CD4-positive, alpha-beta memory T cell (primary cell): ENCODE data around the gene EXOC6B. TPM values are rescaled to one million over a fixed set of nuclear protein-coding genes. Genes with fewer than 3 reads are reported as not detected.

Experiments
- CTCF ChIA-PET: fragments of 350-600 bp; sonication (Branson Sonifier 250); formaldehyde crosslinking; loops from one replicate; lab custom pipeline; 2021; ENCODE audit warnings: inconsistent platforms; ENCODE audit not compliant: partially characterized antibody; lab: Charles Lee
- POLR2A ChIA-PET: fragments of 350-600 bp; sonication (Branson Sonifier 250); formaldehyde crosslinking; loops from one replicate; lab custom pipeline; 2021; ENCODE audit not compliant: partially characterized antibody; lab: Charles Lee
- DNase-seq, 5 donors: peaks; one replicate each; pipeline versions ENCODE4 v3.0.0 to v3.0.0-alpha.2; 2020 to 2022; ENCODE audit warnings: mixed read lengths in 1 of 5
- H3K27ac ChIP-seq: one replicate; pipeline ENCODE4 v1.7.0; 2013; ENCODE audit warnings: low read depth, low read length
- H3K27me3 ChIP-seq: 2 replicates; pipeline ENCODE4 v1.7.0; 2013; ENCODE audit warnings: mild to moderate bottlenecking, low read length, moderate library complexity; ENCODE audit not compliant: insufficient read depth
- H3K36me3 ChIP-seq: 2 replicates; pipeline ENCODE4 v1.7.0; 2013; ENCODE audit warnings: mild to moderate bottlenecking, low read length, moderate library complexity; ENCODE audit not compliant: insufficient read depth
- H3K4me1 ChIP-seq: 2 replicates; pipeline ENCODE4 v1.7.0; 2013; ENCODE audit warnings: mild to moderate bottlenecking, low read length, moderate library complexity; ENCODE audit not compliant: insufficient read depth
- H3K4me3 ChIP-seq, 2 donors: one replicate each; pipeline ENCODE4 v1.7.0; 2013; ENCODE audit warnings: low read length in 2 of 2, mild to moderate bottlenecking in 1 of 2
- H3K9me3 ChIP-seq, 2 donors: one replicate each; pipeline ENCODE4 v1.7.0; 2013; ENCODE audit warnings: low read length in 2 of 2, control low read depth in 1 of 2; ENCODE audit not compliant: control insufficient read depth in 1 of 2
- H3K27ac Mint-ChIP-seq, 7 donors: one replicate each; pipeline ENCODE4 v1.8.0; 2020 to 2021; ENCODE audit warnings: mixed read lengths in 7 of 7, mild to moderate bottlenecking in 6 of 7, inconsistent platforms in 3 of 7, moderate library complexity in 3 of 7
- H3K27me3 Mint-ChIP-seq, 2 donors: one replicate each; pipeline ENCODE4 v1.8.0; 2020 to 2021; ENCODE audit warnings: mixed read lengths in 2 of 2
- H3K36me3 Mint-ChIP-seq, 2 donors: one replicate each; pipeline ENCODE4 v1.8.0; 2020 to 2021; ENCODE audit warnings: mixed read lengths in 2 of 2, inconsistent platforms in 1 of 2, mild to moderate bottlenecking in 1 of 2
- H3K4me1 Mint-ChIP-seq, 4 donors: one replicate each; pipeline ENCODE4 v1.8.0; 2020 to 2021; ENCODE audit warnings: mixed read lengths in 4 of 4, mild to moderate bottlenecking in 1 of 4
- H3K4me3 Mint-ChIP-seq, 8 donors: one replicate each; pipeline ENCODE4 v1.8.0; 2020 to 2021; ENCODE audit warnings: mixed read lengths in 8 of 8, mild to moderate bottlenecking in 7 of 8, moderate library complexity in 6 of 8, inconsistent platforms in 3 of 8
- H3K9me3 Mint-ChIP-seq, 8 donors: one replicate each; pipeline ENCODE4 v1.8.0; 2020 to 2021; ENCODE audit warnings: mixed read lengths in 8 of 8, mild to moderate bottlenecking in 5 of 8, inconsistent platforms in 3 of 8, moderate library complexity in 1 of 8
- intact Hi-C: fragments of 100-400 bp; cut with micrococcal nuclease; formaldehyde crosslinking; loops from one replicate; pipeline ENCODE4 v1.15.1; 2023
- polyA plus RNA-seq, 2 donors: library from polyadenylated mRNA; unstranded; fragments of 300-500 nt; fragmentation: Illumina TruSeq; gene quantifications; one replicate each; pipeline ENCODE4 v1.2.3, GENCODE V29; 2021
- total RNA-seq, 2 experiments: library from RNA; stranded (reverse); gene quantifications; one replicate each; pipeline ENCODE4 v1.2.3, GENCODE V29; 2021

Gene EXOC6B
- total and polyA plus RNA-seq, 4 experiments from 2014 or later: 1.3 to 19.8 (median 10.7) TPM

DNA sequence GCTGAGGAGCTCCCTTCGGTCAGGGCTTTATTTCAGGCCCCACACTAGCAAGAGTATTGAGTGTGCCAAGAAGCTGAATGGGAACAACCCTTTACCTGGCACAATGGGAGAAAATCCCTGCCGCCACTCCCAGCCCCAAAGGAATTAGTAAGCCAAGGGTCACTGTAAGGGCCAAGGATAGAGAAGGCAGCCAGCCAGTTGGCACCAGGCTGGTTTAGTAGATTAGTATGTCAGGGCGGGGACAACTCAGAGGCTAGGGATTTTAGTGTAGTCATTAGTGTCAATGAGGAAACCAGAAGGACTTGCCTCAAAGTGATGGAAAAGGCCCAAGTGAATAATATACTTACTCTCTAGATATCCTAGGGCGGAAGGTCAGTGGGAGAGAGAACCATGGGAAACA is 643.3 kb downstream of the EXOC6B start:
- no peaks in the 10 kb centered on the region for H3K36me3 ChIP-seq
- Mint-ChIP-seq H3K9me3 (peaks cover 0 to 2% (median 0%) of the 10 kb centered on the region in 8 donors), H3K27me3 (no peaks in the 10 kb centered on the region), H3K36me3 (peaks cover 29 to 46% of the 10 kb centered on the region in 2 donors), H3K4me3 (no peak overlapping the region), H3K4me1 (no peaks in the 10 kb centered on the region), H3K27ac (no peak overlapping the region)
- no peaks in the 10 kb centered on the region for H3K4me1 ChIP-seq
- DNase-seq: no peak
- no peaks in the 10 kb centered on the region for H3K27me3 ChIP-seq
- CTCF ChIA-PET: no interaction called here
- intact Hi-C loops: no loop called here
- no peak overlapping the region for H3K4me3 ChIP-seq
- POLR2A ChIA-PET: no interaction called here
- no peaks in the 10 kb centered on the region for H3K9me3 ChIP-seq
- no peak overlapping the region for H3K27ac ChIP-seq

DNA sequence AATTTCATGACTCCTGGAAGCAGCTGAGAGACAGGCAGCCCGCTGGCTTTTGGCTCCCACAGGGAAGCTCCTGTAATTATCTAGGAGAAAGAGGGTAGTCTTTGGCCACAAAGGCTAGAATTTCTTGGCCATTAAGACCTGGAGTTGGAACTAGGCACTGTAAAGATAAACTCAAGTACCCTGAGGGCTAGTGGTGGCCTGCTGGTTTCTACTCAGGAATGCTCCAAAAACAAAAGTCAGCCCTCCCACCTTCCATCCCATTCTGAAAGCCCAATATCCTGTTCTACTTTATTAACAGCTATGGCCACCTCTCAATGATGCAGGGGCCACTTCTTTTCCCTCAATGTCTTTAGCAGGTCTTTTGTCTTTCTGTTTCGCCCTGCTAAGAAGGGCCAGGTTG is 644.2 kb downstream of the EXOC6B start:
- Mint-ChIP-seq H3K9me3 (peaks cover 0 to 2% (median 0%) of the 10 kb centered on the region in 8 donors), H3K27me3 (no peaks in the 10 kb centered on the region), H3K36me3 (peaks cover 39 to 52% of the 10 kb centered on the region in 2 donors), H3K27ac (no peak overlapping the region), H3K4me3 (no peak overlapping the region), H3K4me1 (no peaks in the 10 kb centered on the region)
- intact Hi-C loops: no loop called here
- H3K27me3 ChIP-seq: no peaks in the 10 kb centered on the region
- no peak overlapping the region for H3K4me3 ChIP-seq
- POLR2A ChIA-PET: no interaction called here
- no peaks in the 10 kb centered on the region for H3K9me3 ChIP-seq
- H3K36me3 ChIP-seq: no peaks in the 10 kb centered on the region
- DNase-seq: no peak
- H3K27ac ChIP-seq: no peak overlapping the region
- H3K4me1 ChIP-seq: no peaks in the 10 kb centered on the region
- CTCF ChIA-PET: interaction anchor here (1.3 kb wide), 1 partner anchor 32 kb away, joined by 3 read pairs; no protein-coding TSS in a partner anchor

DNA sequence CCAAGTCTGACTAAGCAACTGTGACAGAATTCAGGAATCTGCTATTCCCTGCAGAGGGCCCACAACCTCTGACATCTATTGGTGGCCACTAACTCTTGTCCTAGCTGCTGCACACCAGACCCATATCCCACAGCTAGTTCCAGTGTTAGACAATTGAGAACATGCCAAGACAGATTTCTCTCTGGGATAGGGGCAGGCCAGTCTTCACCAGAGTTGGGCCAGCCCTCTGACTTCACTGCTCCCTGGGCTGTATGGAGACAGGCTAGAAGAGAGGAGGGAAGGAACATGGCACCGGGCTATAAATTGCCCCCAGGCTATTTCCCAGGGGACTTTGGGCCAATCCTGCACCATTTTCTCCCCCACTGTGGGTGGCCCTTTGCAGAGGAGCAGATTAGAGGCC is 645.5 kb downstream of the EXOC6B start:
- Histone ChIP-seq H3K4me3 (no peak overlapping the region), H3K4me1 (no peaks in the 10 kb centered on the region), H3K9me3 (no peaks in the 10 kb centered on the region), H3K36me3 (no peaks in the 10 kb centered on the region), H3K27me3 (no peaks in the 10 kb centered on the region), H3K27ac (no peak overlapping the region)
- POLR2A ChIA-PET: no interaction called here
- CTCF ChIA-PET: interaction anchor here (1.3 kb wide), 1 partner anchor 31 kb away, joined by 3 read pairs; no protein-coding TSS in a partner anchor
- Mint-ChIP-seq H3K4me1 (no peaks in the 10 kb centered on the region), H3K4me3 (no peak overlapping the region), H3K36me3 (peaks cover 38 to 59% of the 10 kb centered on the region in 2 donors), H3K27ac (no peak overlapping the region), H3K9me3 (no peaks in the 10 kb centered on the region), H3K27me3 (no peaks in the 10 kb centered on the region)
- intact Hi-C loops: no loop called here
- no peak for DNase-seq

DNA sequence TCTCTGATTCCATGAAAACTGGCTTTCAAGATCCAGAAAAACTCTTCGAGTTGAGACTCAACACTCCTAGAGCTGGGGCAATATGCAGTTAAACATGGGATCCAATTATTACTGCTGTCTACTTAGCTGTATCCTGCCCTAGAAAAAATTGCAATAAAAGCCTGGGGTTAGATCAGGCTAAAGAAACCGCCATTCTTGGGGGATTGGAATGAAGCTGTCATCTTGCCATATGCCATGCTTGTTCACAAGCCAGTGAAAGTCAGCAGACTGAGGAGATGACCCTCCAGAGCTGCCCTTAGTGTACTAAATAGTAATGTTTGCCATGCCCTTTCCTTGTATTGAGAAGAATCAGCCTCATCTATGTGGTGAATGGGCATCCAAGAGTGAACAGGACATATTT is 647.3 kb downstream of the EXOC6B start:
- no peaks in the 10 kb centered on the region for H3K4me1 Mint-ChIP-seq
- H3K9me3 Mint-ChIP-seq: no peaks in the 10 kb centered on the region
- H3K4me3 Mint-ChIP-seq: no peak overlapping the region
- ChIA-PET CTCF (no interaction called here), POLR2A (no interaction called here)
- H3K27me3 Mint-ChIP-seq: no peaks in the 10 kb centered on the region
- Histone ChIP-seq H3K9me3 (no peaks in the 10 kb centered on the region), H3K27ac (no peak overlapping the region), H3K27me3 (no peaks in the 10 kb centered on the region), H3K4me3 (no peak overlapping the region), H3K36me3 (no peaks in the 10 kb centered on the region), H3K4me1 (no peaks in the 10 kb centered on the region)
- H3K27ac Mint-ChIP-seq: no peak overlapping the region
- no peak for DNase-seq
- intact Hi-C loops: no loop called here
- H3K36me3 Mint-ChIP-seq: peaks cover 40 to 57% of the 10 kb centered on the region in 2 donors

DNA sequence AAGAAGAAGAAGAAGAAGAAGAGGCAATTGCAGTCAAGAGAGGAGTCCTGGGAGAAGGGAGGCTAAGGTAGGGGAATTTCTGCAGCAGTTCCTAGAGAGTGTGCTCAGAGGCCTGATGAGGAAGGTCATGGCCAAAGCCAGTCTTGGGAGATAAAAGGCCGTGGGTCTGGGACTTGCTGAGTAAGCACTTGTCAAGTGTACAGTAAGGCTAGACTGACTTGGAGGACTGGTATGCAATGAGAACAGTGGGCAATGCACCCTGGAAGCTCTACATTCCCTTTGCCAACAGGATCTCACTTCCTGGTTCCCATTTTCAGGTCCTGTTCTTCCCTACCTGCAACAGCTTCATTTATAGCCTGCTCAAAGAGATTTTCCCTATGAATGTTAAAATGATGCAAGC is 649.6 kb downstream of the EXOC6B start:
- H3K4me1 ChIP-seq: no peaks in the 10 kb centered on the region
- intact Hi-C loops: no loop called here
- ChIA-PET POLR2A (no interaction called here), CTCF (no interaction called here)
- no peaks in the 10 kb centered on the region for H3K27me3 ChIP-seq
- Mint-ChIP-seq H3K9me3 (no peaks in the 10 kb centered on the region), H3K27me3 (no peaks in the 10 kb centered on the region), H3K27ac (no peak overlapping the region), H3K36me3 (peaks cover 35 to 46% of the 10 kb centered on the region in 2 donors), H3K4me1 (no peaks in the 10 kb centered on the region), H3K4me3 (no peak overlapping the region)
- H3K9me3 ChIP-seq: no peaks in the 10 kb centered on the region
- no peak for DNase-seq
- H3K4me3 ChIP-seq: no peak overlapping the region
- no peak overlapping the region for H3K27ac ChIP-seq
- H3K36me3 ChIP-seq: no peaks in the 10 kb centered on the region

DNA sequence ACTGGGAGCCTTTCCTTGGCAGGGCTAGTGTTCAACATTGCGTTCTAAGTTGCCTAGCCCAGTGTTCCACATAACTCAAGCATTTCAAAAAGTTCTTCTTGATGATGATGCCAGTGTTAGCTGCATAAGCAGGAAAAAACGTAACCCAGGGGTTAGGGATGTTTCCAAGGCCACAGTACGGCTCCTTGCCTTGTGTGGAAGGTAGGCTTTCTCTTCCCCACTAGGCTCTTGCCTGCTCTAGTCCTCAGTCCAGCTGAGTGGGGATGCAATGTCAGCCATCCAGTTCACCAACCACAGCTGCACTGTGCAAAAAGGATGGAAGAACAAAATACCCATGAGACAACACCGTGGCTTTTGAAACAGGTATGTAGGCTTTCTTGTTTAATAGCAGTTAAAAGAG is 650.2 kb downstream of the EXOC6B start:
- no peak overlapping the region for H3K27ac Mint-ChIP-seq
- Histone ChIP-seq H3K4me3 (no peak overlapping the region), H3K27me3 (no peaks in the 10 kb centered on the region), H3K4me1 (no peaks in the 10 kb centered on the region), H3K36me3 (no peaks in the 10 kb centered on the region), H3K9me3 (no peaks in the 10 kb centered on the region), H3K27ac (no peak overlapping the region)
- H3K4me3 Mint-ChIP-seq: peak overlapping the region in 1 of 8 donors; percentile 8
- POLR2A ChIA-PET: no interaction called here
- no peaks in the 10 kb centered on the region for H3K27me3 Mint-ChIP-seq
- intact Hi-C loops: no loop called here
- no peaks in the 10 kb centered on the region for H3K9me3 Mint-ChIP-seq
- no peaks in the 10 kb centered on the region for H3K4me1 Mint-ChIP-seq
- CTCF ChIA-PET: no interaction called here
- H3K36me3 Mint-ChIP-seq: peaks cover 35 to 46% of the 10 kb centered on the region in 2 donors
- no peak for DNase-seq

DNA sequence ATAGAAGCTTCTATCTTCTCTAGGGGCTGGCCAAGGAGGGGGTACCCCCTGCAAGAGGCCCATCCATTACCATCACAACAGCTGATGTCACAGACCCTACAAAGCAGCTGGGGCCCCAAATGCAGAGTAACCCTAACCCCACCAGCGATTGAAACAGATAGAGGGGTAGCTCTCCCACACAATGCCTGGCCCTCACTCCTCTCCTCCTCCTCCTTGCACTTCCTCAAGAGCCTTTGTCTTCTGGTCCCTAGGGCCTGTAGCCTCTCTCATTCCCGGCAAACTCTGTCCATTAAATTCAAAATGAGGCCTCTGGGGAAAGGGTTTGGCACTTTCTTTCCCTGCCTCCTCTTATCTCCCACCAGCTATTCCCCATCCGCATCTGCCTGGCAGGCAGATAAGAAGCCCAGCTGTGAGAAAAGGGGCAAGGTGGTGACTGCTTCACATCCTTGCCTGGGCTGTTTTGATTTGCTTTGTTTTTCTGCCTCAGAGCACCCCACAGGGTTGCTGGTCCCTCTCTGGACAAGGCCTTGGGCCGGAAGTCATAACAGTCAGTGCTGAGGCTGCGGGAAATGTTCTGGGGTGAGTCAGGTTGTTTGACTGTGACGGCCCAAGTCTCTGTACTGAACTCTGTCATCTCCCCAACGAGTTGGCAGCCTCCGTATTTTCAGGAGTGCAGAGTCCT is 652.1 kb downstream of the EXOC6B start:
- H3K36me3 ChIP-seq: no peaks in the 10 kb centered on the region
- no peaks in the 10 kb centered on the region for H3K27me3 ChIP-seq
- H3K27ac ChIP-seq: no peak overlapping the region
- H3K27ac Mint-ChIP-seq: peak overlapping the region in 1 of 7 donors; percentile 43
- H3K4me1 Mint-ChIP-seq: no peaks in the 10 kb centered on the region
- H3K9me3 Mint-ChIP-seq: peaks cover 0 to 3% (median 0%) of the 10 kb centered on the region in 8 donors
- no peak overlapping the region for H3K4me3 Mint-ChIP-seq
- H3K4me3 ChIP-seq: no peak overlapping the region
- CTCF ChIA-PET: no interaction called here
- intact Hi-C loops: no loop called here
- H3K27me3 Mint-ChIP-seq: no peaks in the 10 kb centered on the region
- H3K36me3 Mint-ChIP-seq: peaks cover 25 to 35% of the 10 kb centered on the region in 2 donors
- no peak for DNase-seq
- H3K9me3 ChIP-seq: no peaks in the 10 kb centered on the region
- POLR2A ChIA-PET: no interaction called here
- no peaks in the 10 kb centered on the region for H3K4me1 ChIP-seq
